Measurements from ENCODE around the gene WDR70. TPM values are rescaled to one million over a fixed set of nuclear protein-coding genes. Genes with fewer than 3 reads are reported as not detected.

Gene WDR70
- total RNA-seq, 1 experiment from 2014 or later, result 35.0 TPM

GRCh38 chr5:37799865-37800421 lies 420.8 kb downstream of the WDR70 start (continued):
- TF ChIP-seq TP53 (CRISPR knock-in tag; IDR thresholded peaks at IDR 0.05) (no peak), GABPB1 (CRISPR knock-in tag; IDR thresholded peaks at IDR 0.05) (no peak), SMAD3 (CRISPR knock-in tag; IDR thresholded peaks at IDR 0.05; ENCODE audit: borderline replicate concordance) (no peak), FOXJ3 (CRISPR knock-in tag; IDR thresholded peaks at IDR 0.05; ENCODE audit: borderline replicate concordance) (no peak), CREM (CRISPR knock-in tag; IDR thresholded peaks at IDR 0.05) (no peak), ATF3 (CRISPR knock-in tag; conservative IDR thresholded peaks at IDR 0.05) (no peak), E2F5 (CRISPR knock-in tag; IDR thresholded peaks at IDR 0.05) (no peak), NR1H2 (CRISPR knock-in tag; IDR thresholded peaks at IDR 0.05) (no peak), ARID4B (CRISPR knock-in tag; IDR thresholded peaks at IDR 0.05; ENCODE audit: borderline replicate concordance) (no peak)
- TF ChIP-seq, protein P1, sequence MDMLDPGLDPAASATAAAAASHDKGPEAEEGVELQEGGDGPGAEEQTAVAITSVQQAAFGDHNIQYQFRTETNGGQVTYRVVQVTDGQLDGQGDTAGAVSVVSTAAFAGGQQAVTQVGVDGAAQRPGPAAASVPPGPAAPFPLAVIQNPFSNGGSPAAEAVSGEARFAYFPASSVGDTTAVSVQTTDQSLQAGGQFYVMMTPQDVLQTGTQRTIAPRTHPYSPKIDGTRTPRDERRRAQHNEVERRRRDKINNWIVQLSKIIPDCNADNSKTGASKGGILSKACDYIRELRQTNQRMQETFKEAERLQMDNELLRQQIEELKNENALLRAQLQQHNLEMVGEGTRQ (CRISPR knock-in tag; IDR thresholded peaks at IDR 0.05), result no peak

- Mint-ChIP-seq H3K36me3 (peaks cover 4% of the 10 kb centered on the region), H3K27ac (no peak overlapping the region), H3K4me1 (no peaks in the 10 kb centered on the region), H3K4me3 (no peak overlapping the region), H3K9me3 (peaks cover 26% of the 10 kb centered on the region), H3K27me3 (ENCODE audit: low read depth) (peaks cover 7% of the 10 kb centered on the region)
- ChIA-PET CTCF (no interaction called here), POLR2A (no interaction called here)
- DNase-seq (ENCODE audit: low spot score) (no peak), ATAC-seq (no peak)
- no peak for TF ChIP-seq ZNF425 (CRISPR knock-in tag; conservative IDR thresholded peaks at IDR 0.05)
- no peak for TF ChIP-seq ZNF416 (CRISPR knock-in tag; IDR thresholded peaks at IDR 0.05)
- TF ChIP-seq SMAD4 (CRISPR knock-in tag; IDR thresholded peaks at IDR 0.05), result no peak
- TF ChIP-seq ZNF512 (CRISPR knock-in tag; IDR thresholded peaks at IDR 0.05; ENCODE audit: borderline replicate concordance), result no peak
- TF ChIP-seq ATF3 (CRISPR knock-in tag; conservative IDR thresholded peaks at IDR 0.05), result no peak
- TF ChIP-seq SMAD3 (CRISPR knock-in tag; IDR thresholded peaks at IDR 0.05; ENCODE audit: borderline replicate concordance), result no peak
- no peak for TF ChIP-seq OVOL2 (CRISPR knock-in tag; IDR thresholded peaks at IDR 0.05; ENCODE audit: borderline replicate concordance)
- TF ChIP-seq, protein P2, sequence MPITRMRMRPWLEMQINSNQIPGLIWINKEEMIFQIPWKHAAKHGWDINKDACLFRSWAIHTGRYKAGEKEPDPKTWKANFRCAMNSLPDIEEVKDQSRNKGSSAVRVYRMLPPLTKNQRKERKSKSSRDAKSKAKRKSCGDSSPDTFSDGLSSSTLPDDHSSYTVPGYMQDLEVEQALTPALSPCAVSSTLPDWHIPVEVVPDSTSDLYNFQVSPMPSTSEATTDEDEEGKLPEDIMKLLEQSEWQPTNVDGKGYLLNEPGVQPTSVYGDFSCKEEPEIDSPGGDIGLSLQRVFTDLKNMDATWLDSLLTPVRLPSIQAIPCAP (CRISPR knock-in tag; IDR thresholded peaks at IDR 0.05), result no peak
- TF ChIP-seq ZNF232 (CRISPR knock-in tag; IDR thresholded peaks at IDR 0.05), result no peak
- no peak for TF ChIP-seq IRF2 (CRISPR knock-in tag; IDR thresholded peaks at IDR 0.05; ENCODE audit: borderline replicate concordance, low read depth)
- TF ChIP-seq E2F5 (CRISPR knock-in tag; IDR thresholded peaks at IDR 0.05), result no peak
- TF ChIP-seq, protein P3, sequence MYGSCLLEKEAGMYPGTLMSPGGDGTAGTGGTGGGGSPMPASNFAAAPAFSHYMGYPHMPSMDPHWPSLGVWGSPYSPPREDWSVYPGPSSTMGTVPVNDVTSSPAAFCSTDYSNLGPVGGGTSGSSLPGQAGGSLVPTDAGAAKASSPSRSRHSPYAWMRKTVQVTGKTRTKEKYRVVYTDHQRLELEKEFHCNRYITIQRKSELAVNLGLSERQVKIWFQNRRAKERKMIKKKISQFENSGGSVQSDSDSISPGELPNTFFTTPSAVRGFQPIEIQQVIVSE (CRISPR knock-in tag; IDR thresholded peaks at IDR 0.05; ENCODE audit: borderline replicate concordance), result no peak
- no peak for TF ChIP-seq ZNF263 (CRISPR knock-in tag; IDR thresholded peaks at IDR 0.05; ENCODE audit: low read depth)
These were observed 422.4 kb downstream of the WDR70 start for GRCh38 chr5:37801521-37801920.

All from WTC11 (cell line).